Measurements from ENCODE around the gene MXRA8.

GRCh38 chr1:1311107-1312104 is 46.9 kb downstream of the MXRA8 start:
- TF ChIP-seq CTCF (IDR thresholded peaks at IDR 0.05) (no peak), POLR2A (IDR thresholded peaks at IDR 0.05) (no peak)
